Type B pancreatic cell (in vitro differentiated cells): ENCODE results near the gene ZNF41. TPM values are rescaled to one million over a fixed set of nuclear protein-coding genes. Genes with fewer than 3 reads are reported as not detected.

ENCODE experiments used
- DNase-seq: peaks from one replicate; pipeline ENCODE4 v3.0.0; 2021; ENCODE audit warnings: mixed read lengths; ENCODE audit not compliant: unreplicated experiment; ENCODE audit errors: extremely low spot score
- H3K27ac Mint-ChIP-seq: 2 replicates; pipeline ENCODE4 v1.8.0; 2021; ENCODE audit warnings: mild to moderate bottlenecking, mixed read lengths
- H3K27me3 Mint-ChIP-seq: 2 replicates; pipeline ENCODE4 v1.8.0; 2021; ENCODE audit warnings: mixed read lengths
- H3K36me3 Mint-ChIP-seq: 2 replicates; pipeline ENCODE4 v1.8.0; 2021; ENCODE audit warnings: mixed read lengths
- H3K4me1 Mint-ChIP-seq: one replicate; pipeline ENCODE4 v1.8.0; 2021; ENCODE audit warnings: mixed read lengths; ENCODE audit not compliant: unreplicated experiment
- H3K4me3 Mint-ChIP-seq: 2 replicates; pipeline ENCODE4 v1.8.0; 2021; ENCODE audit warnings: mild to moderate bottlenecking, mixed read lengths
- H3K9me3 Mint-ChIP-seq: 2 replicates; pipeline ENCODE4 v1.8.0; 2021; ENCODE audit warnings: mixed read lengths
- CTCF ChIP-seq: fragments of 200-600 bp; sonication (generic); conservative IDR thresholded peaks from 2 replicates; pipeline ENCODE4 v1.5.0; 2021; ENCODE audit warnings: antibody characterized with exemption, mild to moderate bottlenecking
- total RNA-seq: library from RNA; stranded (reverse); gene quantifications from 2 replicates; pipeline ENCODE4 v1.2.1, GENCODE V29; 2021; ENCODE audit warnings: low replicate concordance

The ZNF41 gene
- total RNA-seq, 1 donor from 2014 or later: 7.5 TPM

DNA sequence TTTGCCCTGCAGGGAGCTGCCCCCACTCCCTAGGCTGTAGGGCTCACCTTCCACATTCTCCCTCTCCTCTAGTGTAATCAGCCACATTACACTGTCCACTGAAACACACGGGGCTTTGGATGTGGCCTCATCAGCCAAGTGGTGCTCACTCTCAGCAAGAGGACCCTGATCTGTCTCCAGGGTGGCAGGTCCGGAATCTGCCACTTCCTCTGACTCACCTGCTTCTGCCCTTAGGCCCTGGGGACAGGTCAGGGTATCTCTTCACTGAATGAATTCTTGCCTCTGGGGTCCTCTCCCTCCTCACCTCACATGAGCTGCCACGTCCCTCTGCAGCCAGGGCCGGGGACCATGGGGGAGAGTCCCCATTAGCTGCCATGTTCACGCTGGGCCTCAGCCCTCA is 15.9 kb downstream of the ZNF41 start:
- no peak overlapping the region for H3K4me3 Mint-ChIP-seq
- no peaks in the 10 kb centered on the region for H3K27me3 Mint-ChIP-seq
- peaks cover 9% of the 10 kb centered on the region for H3K9me3 Mint-ChIP-seq
- no peak for TF ChIP-seq CTCF
- H3K27ac Mint-ChIP-seq: no peak overlapping the region
- H3K4me1 Mint-ChIP-seq: no peaks in the 10 kb centered on the region
- DNase-seq: no peak
- H3K36me3 Mint-ChIP-seq: peaks cover 21% of the 10 kb centered on the region

DNA sequence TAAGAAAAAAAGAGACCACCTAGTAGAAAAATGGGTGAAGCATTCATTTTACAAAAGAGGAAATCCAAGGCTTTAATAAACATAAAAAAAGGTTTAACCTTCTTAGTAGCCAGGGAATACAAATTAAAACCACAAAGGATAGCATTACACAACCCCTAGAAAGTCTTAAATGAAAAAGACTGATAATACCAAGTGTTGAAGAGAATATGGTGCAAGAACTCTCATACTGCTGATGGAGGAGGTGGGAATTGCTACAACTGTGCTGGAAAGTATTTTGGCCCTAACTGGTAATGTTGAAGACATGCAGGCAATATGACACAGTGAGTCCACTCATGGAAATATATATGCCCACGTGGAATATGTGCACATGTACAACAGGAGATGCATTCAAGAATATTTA is 22.5 kb downstream of the ZNF41 start:
- no peaks in the 10 kb centered on the region for H3K4me1 Mint-ChIP-seq
- no peaks in the 10 kb centered on the region for H3K27me3 Mint-ChIP-seq
- no peak for DNase-seq
- peaks cover 21% of the 10 kb centered on the region for H3K36me3 Mint-ChIP-seq
- H3K9me3 Mint-ChIP-seq: peaks cover 7% of the 10 kb centered on the region
- H3K4me3 Mint-ChIP-seq: no peak overlapping the region
- no peak for TF ChIP-seq CTCF
- H3K27ac Mint-ChIP-seq: no peak overlapping the region

DNA sequence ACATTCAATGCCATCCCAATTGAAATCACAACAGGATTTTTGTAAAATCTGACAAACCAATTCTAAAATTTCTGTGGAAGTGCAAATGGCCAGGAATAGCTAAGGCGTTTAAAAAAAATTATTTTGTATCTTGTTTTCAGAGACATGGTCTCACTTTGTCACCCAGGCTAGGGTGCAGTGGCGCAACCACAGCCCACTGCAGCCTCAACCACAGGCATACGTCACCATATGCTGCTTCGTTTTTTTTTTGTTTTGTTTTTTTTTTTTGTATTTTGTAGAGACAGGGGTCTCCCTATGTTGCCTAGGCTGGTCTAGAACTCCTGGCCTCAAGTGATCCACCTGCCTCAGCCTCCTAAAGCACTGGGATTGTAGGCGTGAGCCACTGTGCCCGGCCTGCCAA is 24.5 kb downstream of the ZNF41 start:
- H3K27ac Mint-ChIP-seq: no peak overlapping the region
- no peak for DNase-seq
- no peak overlapping the region for H3K4me3 Mint-ChIP-seq
- H3K9me3 Mint-ChIP-seq: peaks cover 7% of the 10 kb centered on the region
- H3K4me1 Mint-ChIP-seq: no peaks in the 10 kb centered on the region
- H3K27me3 Mint-ChIP-seq: no peaks in the 10 kb centered on the region
- H3K36me3 Mint-ChIP-seq: peaks cover 21% of the 10 kb centered on the region
- TF ChIP-seq CTCF: no peak

DNA sequence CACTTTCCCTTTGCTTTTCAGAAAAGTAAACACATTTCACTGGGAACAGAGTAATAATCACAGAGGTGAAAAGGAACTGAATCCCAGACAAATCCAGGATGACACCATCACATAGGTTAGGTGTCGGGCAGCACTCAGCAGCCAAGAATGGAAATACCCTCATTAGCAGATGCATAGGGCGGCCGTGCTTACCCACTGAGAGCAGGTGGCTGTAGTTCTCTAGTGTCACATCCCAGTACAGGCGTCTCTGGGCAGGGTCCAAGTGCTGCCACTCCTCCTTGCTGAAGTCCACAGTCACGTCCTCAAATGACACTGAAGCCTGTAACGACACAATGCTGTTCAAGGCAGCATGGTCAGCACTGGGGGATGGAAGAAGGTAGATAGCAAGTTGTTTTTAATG is 26.9 kb downstream of the ZNF41 start:
- H3K9me3 Mint-ChIP-seq: no peaks in the 10 kb centered on the region
- no peaks in the 10 kb centered on the region for H3K4me1 Mint-ChIP-seq
- H3K27ac Mint-ChIP-seq: no peak overlapping the region

DNA sequence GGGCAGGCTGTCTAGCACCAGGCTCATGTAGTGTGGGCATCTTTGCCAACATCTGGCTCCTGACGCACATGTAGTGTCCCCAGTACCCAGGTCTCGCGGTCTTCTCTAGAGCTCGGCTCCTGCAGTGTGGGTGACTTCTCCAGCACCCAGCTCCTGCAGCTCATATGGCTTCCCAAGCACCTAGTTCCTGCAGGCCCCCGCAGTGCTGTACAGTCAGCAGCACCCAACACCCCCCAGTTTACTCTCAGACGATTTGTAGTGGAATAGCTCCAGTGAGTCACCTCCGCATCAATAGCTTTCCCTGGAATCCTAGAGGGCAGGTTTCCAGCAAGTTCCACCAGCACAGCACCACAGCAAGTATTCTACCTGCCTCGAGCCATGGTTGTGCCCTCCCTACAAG is 30.9 kb downstream of the ZNF41 start:
- peaks cover 48% of the 10 kb centered on the region for H3K36me3 Mint-ChIP-seq
- H3K4me1 Mint-ChIP-seq: no peaks in the 10 kb centered on the region
- peaks cover 14% of the 10 kb centered on the region for H3K9me3 Mint-ChIP-seq
- no peak overlapping the region for H3K27ac Mint-ChIP-seq
- TF ChIP-seq CTCF: no peak
- no peak overlapping the region for H3K4me3 Mint-ChIP-seq
- no peak for DNase-seq
- H3K27me3 Mint-ChIP-seq: no peaks in the 10 kb centered on the region

More for the DNA sequence above, 26.9 kb downstream of the ZNF41 start:
- TF ChIP-seq CTCF: no peak
- no peak overlapping the region for H3K4me3 Mint-ChIP-seq
- DNase-seq: no peak
- peaks cover 15% of the 10 kb centered on the region for H3K36me3 Mint-ChIP-seq
- H3K27me3 Mint-ChIP-seq: no peaks in the 10 kb centered on the region

DNA sequence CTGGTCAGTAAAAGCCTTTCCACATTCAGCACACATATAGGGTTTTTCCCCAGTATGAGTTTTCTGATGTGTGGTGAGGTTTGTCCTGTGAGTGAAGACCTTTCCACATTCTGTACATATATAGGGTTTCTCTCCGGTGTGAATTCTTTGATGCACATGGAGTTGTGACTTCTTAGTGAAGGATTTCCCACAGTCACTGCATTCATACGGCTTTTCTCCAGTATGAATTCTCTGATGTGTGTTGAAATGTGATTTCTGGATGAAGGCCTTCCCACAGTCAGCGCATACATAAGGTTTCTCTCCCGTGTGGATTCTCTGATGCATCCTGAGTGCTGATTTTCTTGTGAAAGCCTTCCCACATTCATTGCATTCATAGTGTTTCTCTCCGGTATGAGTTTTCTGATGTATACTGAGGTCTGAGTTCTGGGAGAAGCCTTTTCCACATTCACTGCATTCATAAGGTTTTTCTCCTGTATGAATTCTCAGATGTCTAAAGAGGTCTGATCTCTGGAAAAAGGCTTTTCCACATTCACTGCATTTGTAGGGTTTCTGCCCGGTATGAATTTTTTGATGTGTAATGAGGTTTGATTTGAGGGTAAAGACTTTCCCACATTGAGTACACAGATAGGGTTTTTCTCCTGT is 34.7 kb downstream of the ZNF41 start:
- DNase-seq: no peak
- Mint-ChIP-seq H3K36me3 (peaks cover 55% of the 10 kb centered on the region), H3K4me3 (no peak overlapping the region), H3K4me1 (no peaks in the 10 kb centered on the region), H3K27ac (no peak overlapping the region), H3K27me3 (no peaks in the 10 kb centered on the region), H3K9me3 (peaks cover 19% of the 10 kb centered on the region)
- TF ChIP-seq CTCF: no peak
